Sciatic nerve (tissue), 2 donors: ENCODE data around the gene OR52M1. TPM values are rescaled to one million over a fixed set of nuclear protein-coding genes. Genes with fewer than 3 reads are reported as not detected.
"Not testable (repeated sequence)": the region's sequence is repeated elsewhere in the genome, so short reads cannot be mapped to it uniquely, and the experiment has no call there.

Experiments used
- ATAC-seq: fragments of 200-7000 bp; cut with Tn5 transposase; one replicate; pipeline ENCODE4 v1.9.1; 2020; ENCODE audit warnings: mild to moderate bottlenecking, moderate library complexity
- DNase-seq: peaks from one replicate; pipeline ENCODE4 v3.0.0-alpha.2; 2020; ENCODE audit warnings: low spot score
- intact Hi-C: fragments of 100-400 bp; cut with DNase I; formaldehyde crosslinking; loops from one replicate; pipeline ENCODE4 v1.14.2; 2022
- total RNA-seq: library from RNA; stranded (reverse); fragmentation: NEBNext Ultra II Directional; extraction: Animal tissue kit (Norgen Biotek cat#: 25700); gene quantifications from one replicate; pipeline ENCODE4 v1.2.1, GENCODE V29; 2021
- donor health status: DM: no; HTN: no; CAD: no.
- donor health status: DM: no; HTN: no; CAD: no.

OR52M1 gene, protein sequence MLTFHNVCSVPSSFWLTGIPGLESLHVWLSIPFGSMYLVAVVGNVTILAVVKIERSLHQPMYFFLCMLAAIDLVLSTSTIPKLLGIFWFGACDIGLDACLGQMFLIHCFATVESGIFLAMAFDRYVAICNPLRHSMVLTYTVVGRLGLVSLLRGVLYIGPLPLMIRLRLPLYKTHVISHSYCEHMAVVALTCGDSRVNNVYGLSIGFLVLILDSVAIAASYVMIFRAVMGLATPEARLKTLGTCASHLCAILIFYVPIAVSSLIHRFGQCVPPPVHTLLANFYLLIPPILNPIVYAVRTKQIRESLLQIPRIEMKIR
- total RNA-seq = not detected

DNA sequence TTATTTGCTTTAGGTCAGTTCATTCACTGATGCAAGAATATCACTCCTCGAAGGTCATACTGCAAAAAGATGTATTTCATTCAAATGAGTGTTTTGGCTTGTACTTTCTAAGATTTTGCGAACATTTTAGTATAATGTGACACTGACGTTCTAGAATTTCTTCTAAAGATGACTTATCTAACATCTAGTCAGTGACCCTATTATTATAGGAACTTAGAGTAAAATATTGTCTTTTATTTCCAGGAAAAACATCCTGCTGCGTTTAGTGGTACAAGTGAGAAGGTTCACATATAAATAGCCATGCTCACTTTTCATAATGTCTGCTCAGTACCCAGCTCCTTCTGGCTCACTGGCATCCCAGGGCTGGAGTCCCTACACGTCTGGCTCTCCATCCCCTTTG is at the start of gene OR52M1:
OR52M1 (plus strand) TSS at position 301 of the 400 bp plus-strand sequence; CDS start at position 301, 0 bp downstream.
- DNase-seq (no peak), ATAC-seq (no peak)
- intact Hi-C loops = no loop called here

DNA sequence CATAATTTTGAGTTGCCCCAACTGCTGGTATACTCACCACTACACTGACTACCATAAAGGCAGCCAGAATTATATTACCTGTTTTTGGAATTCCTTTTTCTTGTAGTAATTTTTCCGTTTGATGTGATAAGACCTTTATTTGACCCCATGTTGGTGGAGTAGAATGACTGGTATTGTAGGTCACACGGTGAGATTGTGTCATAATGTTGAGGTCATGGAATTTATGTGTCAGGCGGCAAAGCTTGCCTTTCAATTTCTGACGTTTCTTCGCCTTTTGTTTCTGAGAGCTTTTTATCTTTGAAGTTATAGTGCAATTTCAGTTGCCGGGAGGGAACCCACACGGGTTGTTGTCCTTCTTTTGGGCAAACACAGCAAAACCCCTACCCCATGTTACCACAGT is 49.5 kb upstream of the OR52M1 start:
- intact Hi-C loops = no loop called here
- DNase-seq = no peak
- no peak for ATAC-seq

DNA sequence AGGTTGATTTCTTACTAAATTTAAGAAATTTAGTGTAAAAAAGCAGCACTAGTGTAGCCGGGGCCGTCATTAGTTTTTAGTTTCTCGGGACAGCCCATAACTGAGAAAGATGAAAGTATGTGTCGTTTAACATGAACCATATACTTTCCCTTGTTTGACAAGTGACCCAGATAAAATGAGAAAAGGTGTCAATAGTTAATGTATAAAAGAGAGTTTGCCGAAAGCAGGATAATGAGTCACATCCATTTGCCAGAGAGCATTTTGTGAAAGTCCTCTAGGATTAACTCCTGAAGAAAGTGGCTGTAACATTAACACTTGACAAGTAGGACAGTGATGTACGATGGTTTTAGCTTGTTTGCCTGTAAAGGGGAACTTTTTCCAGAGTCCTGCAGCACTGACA is 49.0 kb upstream of the OR52M1 start:
- ATAC-seq = no peak
- no peak for DNase-seq
- intact Hi-C loops = no loop called here

DNA sequence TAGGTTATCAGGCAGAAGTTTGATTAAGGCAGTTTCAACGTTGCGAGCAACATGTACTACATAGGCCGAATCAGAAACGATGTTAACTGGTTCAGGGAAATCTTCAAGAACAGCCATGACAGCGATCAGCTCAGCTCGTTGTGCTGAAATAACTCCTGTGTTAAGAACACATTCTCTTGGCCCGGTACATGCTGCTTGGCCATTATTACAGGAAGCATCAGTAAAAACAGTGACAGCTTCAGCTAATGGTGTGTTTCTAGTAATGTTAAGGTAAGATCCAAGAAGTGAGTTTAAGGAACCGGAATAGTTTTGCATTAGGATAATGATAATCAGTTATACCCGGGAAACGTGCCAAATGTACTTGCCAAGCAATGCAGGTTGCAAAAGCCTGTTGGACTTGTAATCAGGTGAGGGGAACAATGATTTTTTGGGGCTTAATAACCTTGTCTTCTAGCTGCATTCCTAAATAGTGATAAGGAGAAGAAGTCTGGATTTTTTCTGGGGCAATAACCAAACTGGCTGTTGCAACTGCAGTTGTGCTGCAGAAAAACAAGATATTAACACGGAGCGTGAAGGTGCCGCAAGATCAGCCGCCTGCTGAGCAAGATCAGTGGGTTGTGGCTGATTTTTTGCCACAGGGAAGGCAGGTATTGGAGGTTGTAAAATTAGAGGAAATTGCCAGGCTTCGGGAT is 48.3 kb upstream of the OR52M1 start:
- DNase-seq (no peak), ATAC-seq (no peak)
- intact Hi-C loops = no loop called here

DNA sequence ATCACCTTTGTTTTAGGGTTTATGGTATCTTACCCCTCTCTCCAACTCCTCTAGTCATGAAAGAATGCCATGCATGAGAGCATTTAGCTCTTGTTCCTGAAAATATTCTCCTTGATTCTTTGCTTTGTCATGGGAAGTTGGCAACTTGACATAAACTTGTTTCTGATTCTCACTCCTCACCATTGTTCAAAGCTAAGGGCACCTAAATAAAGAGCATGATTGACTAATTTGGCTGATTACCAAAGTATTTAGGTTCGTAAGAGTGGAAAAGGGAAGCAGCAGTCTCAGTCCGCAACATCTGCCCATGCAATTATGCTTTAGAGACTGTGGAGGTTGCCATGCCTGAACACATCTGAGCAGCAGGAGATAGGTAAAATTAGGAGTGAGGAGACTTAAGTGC is 36.1 kb upstream of the OR52M1 start:
- no peak for ATAC-seq
- intact Hi-C loops = no loop called here
- DNase-seq = no peak

DNA sequence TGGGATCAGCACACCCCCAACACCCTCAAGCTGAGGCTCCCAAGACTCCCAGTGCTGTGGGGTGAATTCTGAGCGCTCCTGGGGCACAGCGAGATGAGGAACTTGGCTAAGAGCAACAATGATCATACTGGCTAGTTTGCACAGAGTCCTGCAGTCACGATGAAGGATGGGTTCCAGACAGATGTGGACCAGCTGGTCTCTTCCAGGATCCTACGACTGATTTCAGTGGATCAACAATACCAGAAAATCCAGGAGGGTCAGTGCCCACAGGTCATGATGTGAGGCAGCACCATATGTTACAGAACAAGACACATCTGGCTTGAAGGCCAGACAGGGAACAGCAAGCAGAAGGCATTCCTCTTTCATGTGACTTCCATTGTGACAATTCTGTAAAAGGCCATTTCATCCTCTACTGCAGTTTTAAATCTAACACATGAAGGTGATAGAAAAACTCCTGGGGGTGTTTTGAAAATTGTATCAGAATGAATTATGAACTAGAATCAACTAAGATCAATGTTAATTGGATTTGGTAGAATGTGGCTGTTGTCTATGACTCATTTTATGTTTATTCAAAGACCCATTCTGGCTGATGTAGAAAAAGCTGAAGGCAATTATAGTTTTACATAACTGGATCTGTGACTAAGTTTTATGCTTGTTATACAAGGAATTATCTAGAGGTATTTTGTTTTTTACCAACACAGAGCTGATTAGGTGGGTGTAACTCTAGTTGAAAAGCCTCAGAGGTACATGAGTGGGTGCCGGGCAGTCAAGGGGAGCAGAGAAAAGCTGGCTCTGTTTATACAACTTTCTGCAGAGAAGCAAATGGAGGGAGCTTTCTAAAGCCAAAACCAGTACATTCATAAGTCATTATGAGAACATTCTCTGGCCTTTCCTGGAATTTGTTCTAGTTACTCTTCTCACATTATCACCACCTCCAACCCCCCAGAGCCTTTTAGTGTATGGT is 33.4 kb upstream of the OR52M1 start:
- ATAC-seq (no peak), DNase-seq (no peak)
- intact Hi-C loops = no loop called here

DNA sequence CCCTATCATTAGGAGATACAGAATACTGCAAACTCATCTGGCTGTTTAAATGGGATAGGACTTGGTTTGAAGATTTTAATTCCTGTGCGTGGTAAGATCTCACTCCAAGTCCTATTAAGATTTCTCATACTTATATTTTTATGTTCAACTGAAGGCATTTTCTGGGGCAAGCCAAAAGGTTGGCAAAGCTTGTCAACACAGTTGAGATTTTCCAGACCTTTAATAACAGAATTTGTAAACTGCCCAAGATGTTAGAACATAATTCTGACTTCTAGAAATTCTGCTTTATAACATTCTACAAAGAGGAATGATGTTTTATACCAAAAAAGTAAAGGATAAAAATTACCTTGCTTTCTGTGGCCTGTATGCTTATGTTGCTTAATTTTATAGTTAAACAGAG is 30.8 kb upstream of the OR52M1 start:
- intact Hi-C loops = no loop called here
- DNase-seq (no peak), ATAC-seq (no peak)

DNA sequence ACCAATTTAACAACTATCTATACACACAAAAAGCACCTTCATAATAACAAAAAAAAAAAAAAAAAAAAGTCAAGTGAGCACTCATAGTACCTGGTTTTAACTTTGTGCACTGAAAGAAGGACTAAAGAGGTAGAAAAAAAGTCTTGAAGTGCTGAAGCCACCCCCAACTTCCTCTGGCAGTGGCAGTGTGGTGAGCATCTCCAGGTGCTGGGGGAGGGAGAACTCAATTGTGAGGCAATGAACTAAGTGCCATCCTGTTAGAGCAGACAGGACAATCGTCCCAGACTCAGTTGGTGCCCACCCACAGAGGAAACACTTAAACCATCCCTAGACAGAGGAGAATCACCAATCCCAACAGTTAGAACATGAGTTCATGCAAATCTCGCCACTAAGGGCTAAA is 22.7 kb upstream of the OR52M1 start:
- DNase-seq (no peak), ATAC-seq (no peak)
- intact Hi-C loops = no loop called here

DNA sequence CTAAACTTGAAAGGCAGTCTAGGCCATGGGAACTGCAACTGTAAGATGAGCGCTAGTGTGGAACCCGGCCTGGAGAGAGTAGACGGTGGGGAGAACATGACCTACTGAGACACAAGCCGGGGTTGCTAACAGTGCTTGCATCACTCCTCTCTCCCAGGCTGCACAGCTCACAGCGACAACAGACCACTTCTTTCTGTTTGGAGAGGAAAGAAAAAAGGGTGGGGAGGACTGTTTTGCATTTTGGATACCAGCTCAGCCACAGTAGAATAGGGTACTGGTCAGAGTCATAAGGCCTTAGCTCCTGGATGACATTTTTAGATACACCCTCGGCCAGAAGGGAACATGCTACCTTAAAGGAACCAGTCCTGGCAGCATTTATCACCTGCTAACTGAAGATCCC is 22.2 kb upstream of the OR52M1 start:
- intact Hi-C loops = no loop called here
- DNase-seq = no peak
- no peak for ATAC-seq

DNA sequence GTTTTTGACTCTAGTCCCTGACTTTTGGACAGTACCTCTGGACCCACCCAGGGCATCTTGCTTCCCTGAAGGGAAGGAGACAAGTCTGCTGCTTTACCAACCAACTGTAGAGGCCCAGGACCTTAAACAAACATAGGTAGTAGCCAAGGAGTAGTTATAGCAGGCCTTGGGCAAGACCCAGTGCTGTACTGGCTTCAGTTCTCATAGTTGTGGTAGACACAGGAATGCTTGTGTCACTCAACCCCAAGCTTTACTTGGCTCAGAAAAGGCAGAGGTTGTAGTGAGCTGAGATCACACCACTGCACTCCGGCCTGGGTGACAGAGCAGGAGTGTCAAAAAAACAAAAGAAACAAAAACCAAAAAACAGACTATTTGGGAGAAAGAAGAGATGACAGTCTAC is 21.3 kb upstream of the OR52M1 start:
- intact Hi-C loops = no loop called here
- DNase-seq (no peak), ATAC-seq (no peak)

DNA sequence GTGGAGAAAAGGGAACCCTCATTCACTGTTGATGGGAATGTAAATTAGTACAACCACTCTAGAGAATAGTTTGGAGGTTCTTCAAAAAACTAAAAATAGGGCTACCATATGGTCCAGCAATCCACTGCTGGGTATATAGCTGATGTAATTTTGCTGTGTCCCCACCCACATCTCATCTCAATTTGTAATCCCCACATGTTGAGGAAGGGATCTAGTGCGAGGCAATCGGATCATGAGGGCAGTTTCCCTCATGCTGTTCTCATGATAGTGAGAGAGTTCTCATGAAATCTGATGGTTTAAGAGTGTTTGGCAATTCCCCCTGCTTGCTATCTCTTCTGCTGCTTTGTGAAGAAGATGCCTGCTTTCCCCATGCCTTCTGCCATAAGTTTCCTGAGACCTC is 17.1 kb upstream of the OR52M1 start:
- ATAC-seq (no peak), DNase-seq (no peak)
- intact Hi-C loops = no loop called here

DNA sequence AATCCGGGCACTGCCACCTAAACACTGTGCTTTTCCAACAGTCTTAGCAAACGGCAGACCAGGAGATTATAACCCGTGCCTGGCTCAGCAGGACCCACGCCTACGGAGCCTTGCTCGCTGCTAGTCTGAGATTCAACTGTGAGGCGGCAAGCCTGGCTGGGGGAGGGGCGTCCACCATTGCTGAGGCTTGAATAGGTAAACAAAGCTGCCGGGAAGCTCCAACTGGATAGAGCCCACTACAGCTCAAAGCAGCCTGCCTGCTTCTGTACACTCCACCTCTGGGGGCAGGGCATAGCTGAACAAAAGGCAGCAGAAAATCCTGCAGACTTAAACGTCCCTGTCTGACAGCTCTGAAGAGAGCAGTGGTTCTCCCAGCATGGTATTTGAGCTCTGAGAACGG is 13.3 kb upstream of the OR52M1 start:
- ATAC-seq, intact Hi-C loops, DNase-seq: not testable (repeated sequence)

DNA sequence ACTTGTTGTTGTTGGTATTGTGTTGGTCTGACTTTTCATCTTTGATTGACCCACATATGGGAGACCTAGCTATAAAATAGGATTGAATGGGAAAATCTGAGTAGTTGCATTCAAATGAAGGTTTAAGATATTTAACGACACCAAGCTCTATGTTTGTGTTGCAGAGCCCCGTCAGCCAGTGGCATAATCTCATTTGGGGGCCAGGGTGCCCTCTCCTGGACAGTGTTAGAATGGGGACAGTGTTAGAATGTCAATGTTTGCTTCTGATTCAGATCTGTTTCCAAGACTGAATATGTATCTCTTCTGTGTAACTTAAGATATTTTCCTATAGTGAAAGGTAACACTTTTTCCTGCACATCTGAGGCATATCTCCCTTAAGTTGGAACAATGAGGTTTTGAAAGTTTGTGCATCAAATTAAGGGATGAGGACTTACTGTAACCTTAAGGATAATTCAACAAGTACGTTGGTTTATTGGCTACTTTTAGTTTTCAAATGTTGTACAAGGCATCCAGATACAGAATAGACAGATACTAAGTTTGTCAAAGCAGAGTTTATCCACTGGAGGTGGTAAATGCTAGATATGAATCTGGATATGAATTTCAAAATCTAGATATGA is 5.3 kb upstream of the OR52M1 start:
- DNase-seq (peak; percentile 78), ATAC-seq (peak; percentile 64)
- intact Hi-C loops = no loop called here

DNA sequence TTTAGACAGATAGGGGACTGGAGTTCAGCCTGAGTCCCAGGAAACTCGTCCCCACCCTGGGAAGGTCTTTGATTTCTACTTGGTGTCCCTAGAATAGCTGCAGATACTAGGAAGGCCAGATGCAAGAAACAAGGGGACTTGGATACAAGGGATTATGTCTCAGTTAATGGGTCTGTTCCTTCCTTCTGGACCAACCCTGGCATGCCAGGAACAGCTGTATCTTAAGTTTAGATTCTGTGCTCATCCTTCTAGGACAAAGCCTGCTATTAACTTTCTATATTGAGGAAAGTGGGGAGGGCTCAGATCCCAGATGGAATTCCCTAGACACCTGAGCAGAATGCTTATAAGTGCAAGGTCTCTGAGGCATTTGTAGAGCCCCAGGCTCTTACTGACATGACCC is 3.9 kb upstream of the OR52M1 start:
- DNase-seq = no peak
- intact Hi-C loops = no loop called here
- no peak for ATAC-seq

DNA sequence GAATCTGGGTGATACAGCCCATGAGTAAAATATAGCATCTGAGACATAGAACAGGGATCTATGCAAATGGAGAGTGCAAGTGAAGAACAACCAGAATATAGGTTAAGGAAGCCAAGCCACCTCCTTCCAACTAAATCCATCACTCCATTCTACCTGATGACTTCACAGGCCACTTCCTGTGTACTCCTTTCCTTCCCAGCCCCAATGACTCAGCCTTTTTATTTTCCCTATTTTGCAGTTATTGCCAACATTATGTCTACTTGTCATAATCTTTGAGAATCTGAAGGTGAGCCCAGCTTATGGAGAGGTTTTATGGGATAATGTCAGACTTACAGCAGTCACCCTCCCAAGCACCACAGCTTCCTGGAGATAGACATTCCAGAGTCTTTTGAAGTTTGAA is 1.4 kb upstream of the OR52M1 start:
- ATAC-seq = no peak
- DNase-seq = no peak
- intact Hi-C loops = no loop called here

DNA sequence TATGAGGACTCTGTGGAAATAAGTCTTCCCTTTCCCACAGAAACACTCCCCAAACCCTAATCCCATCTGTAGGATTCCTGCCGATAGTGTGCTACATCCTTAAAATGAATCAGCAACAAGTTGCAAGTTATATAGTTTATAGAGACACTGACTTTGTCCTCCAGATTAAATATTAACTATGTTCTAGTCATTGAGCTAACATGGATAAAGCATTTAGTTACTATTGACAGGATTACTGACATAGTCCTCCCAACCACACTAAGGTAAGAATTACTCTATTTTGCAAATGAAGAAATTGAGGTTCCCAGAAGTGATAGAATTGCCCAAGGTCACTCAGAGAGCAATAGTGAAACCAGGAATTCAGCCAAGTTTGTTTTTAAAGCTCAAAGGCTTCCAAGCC is 1.9 kb downstream of the OR52M1 start:
- intact Hi-C loops = no loop called here

DNA sequence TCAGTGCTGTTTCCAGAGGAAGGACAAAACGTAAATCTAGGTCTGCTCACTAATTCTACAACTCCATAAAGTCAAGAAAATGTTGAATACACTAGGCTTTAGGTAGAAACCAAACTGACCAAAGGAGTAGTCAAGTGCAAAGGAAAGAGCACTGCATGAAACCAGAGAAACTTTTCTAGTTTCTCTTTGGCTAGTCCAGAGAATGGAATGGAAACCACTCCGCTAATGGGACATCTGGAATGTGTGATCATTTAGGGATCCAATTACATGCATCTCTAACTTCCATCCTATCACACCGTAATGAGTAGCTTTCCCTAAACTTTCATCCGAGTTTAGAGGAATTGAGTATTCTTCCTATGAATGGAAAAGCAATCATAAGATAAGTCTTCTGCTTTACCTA is 2.4 kb downstream of the OR52M1 start:
- DNase-seq (no peak), ATAC-seq (no peak)
- intact Hi-C loops = no loop called here

More for the DNA sequence above, 1.9 kb downstream of the OR52M1 start:
- no peak for DNase-seq
- ATAC-seq = no peak

DNA sequence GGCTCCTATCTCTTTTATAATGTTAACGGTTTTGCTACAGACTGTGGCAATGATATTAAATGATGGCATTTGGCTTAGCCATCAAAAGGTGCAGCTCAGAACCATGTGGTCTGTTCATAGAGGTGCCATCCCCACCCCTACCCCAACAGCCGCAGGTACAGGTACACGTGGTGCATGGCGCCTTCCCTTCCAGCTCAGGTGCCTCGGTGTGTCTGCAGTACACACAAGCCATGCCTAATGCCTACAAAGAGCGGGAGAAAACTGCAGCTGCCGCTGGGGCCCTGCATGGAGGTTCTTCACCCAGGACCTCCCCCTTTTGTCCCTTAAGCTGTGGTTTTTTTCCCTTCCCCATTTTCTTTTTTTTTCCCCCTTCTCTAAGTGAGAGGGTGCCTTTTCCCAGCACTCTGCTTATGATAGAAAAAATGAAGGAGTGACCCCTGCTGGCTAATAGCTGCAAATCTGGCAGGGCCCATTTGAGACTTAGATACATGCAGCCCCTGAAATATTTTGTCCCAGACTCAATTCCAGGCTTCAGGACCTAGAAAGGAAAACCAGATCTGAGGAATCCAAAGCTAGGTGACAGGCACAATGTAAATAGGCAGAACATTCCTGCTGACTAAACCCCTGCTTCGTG is 6.5 kb downstream of the OR52M1 start:
- intact Hi-C loops = no loop called here
- ATAC-seq (no peak), DNase-seq (no peak)
